GM21381 (cell line): ENCODE measurements around the gene LRP1.

Experiments used
- ATAC-seq: cut with Tn5 transposase; IDR thresholded peaks from one replicate; pipeline ENCODE4 v1.9.1; 2021; ENCODE audit warnings: mild to moderate bottlenecking, moderate library complexity; ENCODE audit not compliant: unreplicated experiment

LRP1 gene

DNA sequence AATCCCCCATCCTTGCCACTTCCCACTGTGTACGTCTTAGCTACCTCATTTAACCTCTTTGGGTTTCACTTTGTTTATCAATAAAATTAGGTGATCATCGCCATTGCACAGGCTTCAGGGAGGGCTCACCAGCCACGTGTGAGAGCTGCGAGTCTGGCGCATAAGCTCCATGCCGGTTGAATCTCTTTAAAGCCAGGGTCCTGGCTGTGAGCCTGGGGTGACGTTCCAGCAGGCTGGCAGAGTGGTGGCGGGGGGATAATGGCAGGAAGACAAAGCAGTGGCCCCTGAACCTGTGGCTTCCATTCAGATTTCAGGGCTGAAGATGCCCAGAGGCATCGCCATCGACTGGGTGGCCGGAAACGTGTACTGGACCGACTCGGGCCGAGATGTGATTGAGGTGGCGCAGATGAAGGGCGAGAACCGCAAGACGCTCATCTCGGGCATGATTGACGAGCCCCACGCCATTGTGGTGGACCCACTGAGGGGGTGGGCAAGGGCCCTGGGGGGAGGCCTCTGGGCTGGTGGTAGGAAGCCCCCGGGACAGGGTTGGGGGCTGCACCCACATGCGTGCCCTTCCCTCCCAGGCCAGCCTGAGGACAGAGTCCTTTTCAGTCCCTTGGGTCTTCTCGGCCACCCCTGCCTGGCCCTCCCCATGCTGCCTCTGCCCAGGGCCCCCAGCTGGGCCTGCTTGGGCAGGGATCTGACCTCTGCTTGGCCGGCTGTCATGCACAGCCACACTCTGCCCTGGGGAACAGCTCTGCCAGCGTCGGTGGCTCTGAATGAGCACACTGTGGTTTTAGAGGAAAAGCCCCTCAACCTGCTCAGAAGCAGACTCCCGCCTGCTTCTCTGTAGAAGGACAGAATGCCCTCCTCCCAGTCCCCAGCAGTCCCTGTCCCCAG is 79.7 kb downstream of the LRP1 start:
- ATAC-seq, result no peak

DNA sequence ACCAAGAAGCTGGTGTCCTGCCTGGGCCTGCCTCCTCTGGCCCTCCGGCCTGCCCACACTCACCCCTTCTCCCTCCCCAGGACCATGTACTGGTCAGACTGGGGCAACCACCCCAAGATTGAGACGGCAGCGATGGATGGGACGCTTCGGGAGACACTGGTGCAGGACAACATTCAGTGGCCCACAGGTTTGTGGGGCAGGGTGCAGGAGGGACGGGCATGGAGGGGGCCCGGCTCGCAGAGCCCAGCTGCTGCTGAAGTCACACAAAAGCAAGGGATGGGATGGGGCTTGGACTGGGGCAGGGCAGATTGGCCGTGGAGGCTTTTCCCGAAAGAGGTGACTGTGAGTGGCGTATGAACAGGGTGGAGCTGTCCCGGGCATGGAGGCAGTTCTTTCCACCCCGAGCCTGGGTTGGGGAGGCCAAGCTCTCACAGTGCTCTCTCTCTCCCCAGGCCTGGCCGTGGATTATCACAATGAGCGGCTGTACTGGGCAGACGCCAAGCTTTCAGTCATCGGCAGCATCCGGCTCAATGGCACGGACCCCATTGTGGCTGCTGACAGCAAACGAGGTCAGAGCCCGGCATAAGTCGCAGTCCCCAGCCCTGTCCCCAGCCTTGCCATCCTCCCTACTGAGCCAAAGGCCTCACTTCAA is 80.5 kb downstream of the LRP1 start:
- ATAC-seq, result no peak

DNA sequence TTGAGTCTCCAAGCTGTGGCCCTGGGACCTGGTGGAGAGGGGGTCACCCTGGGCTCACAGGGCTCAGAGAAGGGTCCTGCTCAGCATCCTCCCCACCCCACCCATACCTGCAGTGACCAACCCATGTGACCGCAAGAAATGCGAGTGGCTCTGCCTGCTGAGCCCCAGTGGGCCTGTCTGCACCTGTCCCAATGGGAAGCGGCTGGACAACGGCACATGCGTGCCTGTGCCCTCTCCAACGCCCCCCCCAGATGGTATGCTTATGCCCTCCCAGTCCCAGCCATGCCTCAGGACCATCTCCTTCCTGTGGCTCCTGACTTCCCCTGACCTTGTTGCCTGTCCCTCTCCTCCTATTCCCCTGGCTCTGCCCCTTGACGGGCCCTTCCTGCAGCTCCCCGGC is 81.6 kb downstream of the LRP1 start:
- ATAC-seq, result no peak

DNA sequence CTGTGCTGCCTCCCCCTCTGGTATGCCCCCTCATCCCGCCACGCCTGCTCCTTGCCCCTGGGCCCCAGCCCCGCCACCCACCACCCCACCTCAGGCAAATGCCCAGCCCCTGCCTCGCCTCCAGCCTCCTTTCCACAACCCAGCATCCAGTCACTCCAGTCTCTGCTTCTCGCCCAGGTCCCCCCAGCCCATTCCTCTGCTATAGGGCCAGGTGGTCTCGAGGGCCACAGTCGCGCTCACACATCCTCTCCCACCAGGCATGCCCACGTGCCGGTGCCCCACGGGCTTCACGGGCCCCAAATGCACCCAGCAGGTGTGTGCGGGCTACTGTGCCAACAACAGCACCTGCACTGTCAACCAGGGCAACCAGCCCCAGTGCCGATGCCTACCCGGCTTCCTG is 82.2 kb downstream of the LRP1 start:
- no peak for ATAC-seq

DNA sequence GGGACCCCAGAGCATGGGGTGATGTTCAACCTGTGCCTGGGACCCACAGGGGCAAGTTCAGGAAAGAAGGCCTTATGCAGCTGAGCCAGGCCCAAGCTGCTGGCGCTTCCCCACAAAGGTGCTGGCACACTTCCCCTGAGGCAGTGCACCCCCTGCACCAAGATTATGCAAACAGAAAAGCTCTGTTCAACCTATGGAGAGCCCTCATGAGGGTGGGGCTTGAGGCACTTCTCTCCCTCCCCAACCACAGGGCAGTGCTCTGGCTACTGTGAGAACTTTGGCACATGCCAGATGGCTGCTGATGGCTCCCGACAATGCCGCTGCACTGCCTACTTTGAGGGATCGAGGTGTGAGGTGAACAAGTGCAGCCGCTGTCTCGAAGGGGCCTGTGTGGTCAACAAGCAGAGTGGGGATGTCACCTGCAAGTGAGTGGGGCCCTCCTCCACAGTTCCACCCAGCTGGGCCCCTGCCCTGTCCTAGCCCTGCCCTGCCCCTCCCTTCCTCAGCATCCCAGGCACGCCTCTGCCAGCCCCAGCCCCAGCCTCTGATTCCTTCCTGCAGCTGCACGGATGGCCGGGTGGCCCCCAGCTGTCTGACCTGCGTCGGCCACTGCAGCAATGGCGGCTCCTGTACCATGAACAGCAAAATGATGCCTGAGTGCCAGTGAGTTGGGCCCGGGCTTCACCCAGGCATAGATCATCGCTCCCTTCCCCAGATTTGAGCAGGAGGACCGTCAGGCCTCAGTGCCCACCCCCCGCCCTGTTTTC is 82.8 kb downstream of the LRP1 start:
- no peak for ATAC-seq

DNA sequence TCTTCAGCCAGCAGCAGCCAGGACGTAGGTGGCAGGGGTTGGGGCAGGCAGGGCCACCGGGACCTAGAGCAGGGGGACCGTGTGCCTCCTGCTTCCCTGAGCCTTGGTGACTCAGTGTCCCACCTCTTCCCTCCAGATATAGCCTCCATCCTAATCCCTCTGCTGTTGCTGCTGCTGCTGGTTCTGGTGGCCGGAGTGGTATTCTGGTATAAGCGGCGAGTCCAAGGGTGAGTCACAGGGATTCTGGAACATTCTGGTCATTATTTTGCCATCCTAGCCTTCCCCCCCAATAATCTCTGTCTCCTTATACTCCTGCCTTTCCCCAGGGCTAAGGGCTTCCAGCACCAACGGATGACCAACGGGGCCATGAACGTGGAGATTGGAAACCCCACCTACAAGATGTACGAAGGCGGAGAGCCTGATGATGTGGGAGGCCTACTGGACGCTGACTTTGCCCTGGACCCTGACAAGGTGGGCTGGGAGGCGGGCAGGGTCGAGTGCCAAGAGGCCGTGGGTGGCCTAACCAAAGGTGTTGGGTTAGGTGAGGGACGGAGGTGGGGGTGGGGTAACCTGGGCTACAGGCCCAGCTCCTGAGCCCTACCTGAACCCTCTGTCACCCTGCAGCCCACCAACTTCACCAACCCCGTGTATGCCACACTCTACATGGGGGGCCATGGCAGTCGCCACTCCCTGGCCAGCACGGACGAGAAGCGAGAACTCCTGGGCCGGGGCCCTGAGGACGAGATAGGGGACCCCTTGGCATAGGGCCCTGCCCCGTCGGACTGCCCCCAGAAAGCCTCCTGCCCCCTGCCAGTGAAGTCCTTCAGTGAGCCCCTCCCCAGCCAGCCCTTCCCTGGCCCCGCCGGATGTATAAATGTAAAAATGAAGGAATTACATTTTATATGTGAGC is 83.8 kb downstream of the LRP1 start:
- ATAC-seq, result no peak

DNA sequence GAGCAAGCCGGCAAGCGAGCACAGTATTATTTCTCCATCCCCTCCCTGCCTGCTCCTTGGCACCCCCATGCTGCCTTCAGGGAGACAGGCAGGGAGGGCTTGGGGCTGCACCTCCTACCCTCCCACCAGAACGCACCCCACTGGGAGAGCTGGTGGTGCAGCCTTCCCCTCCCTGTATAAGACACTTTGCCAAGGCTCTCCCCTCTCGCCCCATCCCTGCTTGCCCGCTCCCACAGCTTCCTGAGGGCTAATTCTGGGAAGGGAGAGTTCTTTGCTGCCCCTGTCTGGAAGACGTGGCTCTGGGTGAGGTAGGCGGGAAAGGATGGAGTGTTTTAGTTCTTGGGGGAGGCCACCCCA is 84.4 kb downstream of the LRP1 start:
- no peak for ATAC-seq

DNA sequence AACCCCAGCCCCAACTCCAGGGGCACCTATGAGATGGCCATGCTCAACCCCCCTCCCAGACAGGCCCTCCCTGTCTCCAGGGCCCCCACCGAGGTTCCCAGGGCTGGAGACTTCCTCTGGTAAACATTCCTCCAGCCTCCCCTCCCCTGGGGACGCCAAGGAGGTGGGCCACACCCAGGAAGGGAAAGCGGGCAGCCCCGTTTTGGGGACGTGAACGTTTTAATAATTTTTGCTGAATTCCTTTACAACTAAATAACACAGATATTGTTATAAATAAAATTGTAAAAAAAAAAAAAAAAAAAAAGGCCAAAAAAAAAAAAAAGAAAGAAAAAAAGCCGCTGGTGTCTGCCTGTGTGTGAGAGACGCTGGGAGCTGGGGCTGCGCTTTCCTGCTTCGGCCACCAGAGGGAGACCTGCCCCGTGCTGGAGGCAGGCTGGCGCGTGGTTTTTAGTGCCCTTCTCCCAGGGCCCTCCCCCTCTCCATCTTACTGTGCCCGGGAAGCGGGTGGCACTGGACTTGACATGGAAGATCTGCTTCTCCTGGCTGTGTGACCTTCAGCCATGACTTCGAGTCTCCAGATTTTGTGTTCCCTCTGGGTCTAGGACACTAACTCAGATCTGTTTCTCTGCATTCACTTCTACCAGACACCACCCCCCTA is 84.9 kb downstream of the LRP1 start:
- ATAC-seq, result no peak

DNA sequence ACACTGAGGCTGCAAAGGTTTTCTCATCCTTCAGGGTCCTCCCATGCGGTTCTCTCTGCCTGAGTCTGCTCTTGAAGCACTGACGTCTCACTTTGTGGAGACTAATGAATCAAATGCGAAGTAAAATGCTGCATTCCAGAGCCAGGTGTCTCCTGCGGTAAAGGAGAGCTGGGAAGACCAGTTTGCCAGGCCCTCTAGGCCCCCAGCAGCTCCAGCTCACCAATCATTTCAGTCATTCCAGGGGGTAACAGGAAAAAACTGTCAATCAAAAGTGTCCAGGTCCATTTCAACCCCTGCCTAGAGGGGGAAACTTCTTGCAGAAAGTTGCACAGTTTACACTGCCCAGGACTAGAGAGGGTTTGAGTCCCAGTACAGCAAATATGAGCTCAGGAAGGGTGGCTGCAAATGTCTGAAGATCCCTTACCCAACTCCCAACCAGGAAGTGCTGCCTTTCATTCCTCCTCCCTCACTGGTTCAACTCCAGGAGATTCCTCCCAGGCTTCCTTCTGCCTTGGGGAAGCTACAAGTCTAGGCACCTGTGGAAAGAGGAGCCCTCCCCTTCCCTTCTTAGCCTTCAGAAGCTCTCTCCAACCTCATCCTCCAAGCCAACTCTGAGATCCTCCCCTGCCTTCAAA is 85.6 kb downstream of the LRP1 start:
- ATAC-seq, result no peak

DNA sequence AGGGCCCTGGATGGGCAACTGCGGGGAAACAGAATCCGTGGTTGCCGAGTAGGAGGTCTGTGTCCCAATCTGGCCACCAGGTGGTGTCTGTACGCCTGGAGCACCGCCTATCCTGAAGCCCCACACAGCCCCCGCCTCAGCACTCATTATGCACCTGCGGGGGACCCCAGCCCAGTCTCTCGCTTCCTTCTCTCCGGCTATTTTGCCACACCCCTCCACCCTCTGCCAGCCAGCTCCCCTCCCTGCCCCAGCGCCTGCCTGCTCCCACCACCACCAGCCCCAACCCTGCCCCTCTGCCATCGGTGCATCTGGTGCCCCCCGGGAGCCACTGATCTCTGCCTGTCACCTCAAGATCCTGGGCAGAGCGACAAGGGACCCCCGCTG is 86.1 kb downstream of the LRP1 start:
- no peak for ATAC-seq

DNA sequence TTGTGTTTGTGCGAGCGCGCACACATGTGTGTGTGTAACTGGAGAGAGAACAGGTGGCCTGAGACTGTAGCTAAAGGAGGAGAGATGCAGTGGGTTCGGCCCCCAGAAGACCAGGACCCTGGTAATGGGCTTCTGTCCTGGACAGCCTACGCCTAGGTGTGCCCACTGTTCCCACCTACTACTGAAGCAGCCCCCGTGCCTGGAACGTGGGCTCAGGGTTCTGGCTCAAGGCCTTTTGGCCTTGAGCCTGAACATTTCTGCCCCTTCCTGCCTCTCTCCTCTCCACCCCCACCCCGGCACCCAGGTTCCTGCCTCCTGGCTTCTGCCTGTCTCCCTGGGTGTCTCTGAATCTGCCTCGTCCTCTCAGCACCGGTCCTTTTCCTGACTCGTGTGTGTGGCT is 86.8 kb downstream of the LRP1 start:
- ATAC-seq, result no peak

DNA sequence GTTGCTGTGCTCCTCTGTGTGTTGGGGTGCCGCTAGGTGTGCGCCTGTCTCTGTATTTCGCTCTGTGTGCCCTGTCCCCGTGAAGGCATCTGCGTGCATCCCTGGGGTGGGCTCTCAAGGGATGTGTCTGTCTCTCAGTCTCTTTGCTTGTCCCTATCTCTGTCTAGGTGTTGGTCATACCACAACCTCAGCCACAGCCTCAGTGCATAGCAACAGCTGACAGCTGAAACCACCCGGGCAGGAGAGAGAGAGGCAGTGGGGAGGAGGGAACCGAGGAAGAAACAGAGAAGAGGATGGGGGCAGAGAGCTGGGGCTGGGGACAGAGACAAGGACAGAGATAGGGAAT is 87.4 kb downstream of the LRP1 start:
- peak; percentile 49 for ATAC-seq

DNA sequence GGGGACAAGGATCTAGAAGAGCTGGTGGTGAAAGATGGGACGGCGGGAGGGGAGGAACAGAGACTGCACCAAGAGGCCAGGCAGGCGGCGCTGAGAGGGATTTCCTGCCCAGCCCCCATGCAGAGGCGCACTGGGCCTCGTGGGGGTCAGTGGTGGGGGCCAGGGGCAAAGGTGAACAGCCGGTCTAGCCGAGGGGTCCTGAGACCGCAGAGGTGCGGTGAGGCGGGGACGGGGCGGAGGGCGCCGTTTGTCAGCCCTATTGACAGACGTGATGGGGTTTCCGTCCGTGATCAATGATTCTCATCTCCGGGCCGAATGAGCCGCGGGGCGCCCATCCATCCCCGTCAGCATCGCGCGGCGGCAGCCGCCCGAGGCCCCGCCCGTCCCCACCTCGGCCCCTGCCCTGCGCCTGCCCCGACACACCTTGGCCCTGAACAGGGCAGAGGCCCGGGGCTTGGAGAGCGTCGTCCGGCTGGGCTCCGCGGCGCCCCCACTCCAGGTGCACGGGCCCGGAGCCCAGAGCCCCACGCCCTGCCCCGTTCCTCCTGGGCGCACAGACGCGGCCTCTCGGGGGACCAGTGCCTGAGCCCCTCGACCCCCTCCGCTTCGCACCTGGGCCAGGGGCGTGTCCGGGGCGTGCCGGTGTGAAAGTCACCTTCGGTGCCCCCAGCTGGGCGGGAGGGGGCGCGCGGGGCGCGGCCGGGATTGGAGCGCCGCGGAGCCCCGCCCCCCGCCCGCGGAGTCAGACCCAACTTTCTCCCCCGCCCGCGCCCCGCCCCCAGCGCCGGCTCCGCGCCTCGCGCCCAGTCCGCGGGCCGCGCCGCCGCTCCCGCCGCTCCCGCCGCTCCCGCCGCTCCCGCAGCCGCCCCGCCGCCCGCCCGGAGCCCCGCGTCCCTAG is 88.0 kb downstream of the LRP1 start, which contains the start of gene NXPH4:
NXPH4 (plus strand) TSS at position 781 of the 898 bp plus-strand sequence. CDS start 176 bp downstream, outside the sequence.
- peak; percentile 31 for ATAC-seq

DNA sequence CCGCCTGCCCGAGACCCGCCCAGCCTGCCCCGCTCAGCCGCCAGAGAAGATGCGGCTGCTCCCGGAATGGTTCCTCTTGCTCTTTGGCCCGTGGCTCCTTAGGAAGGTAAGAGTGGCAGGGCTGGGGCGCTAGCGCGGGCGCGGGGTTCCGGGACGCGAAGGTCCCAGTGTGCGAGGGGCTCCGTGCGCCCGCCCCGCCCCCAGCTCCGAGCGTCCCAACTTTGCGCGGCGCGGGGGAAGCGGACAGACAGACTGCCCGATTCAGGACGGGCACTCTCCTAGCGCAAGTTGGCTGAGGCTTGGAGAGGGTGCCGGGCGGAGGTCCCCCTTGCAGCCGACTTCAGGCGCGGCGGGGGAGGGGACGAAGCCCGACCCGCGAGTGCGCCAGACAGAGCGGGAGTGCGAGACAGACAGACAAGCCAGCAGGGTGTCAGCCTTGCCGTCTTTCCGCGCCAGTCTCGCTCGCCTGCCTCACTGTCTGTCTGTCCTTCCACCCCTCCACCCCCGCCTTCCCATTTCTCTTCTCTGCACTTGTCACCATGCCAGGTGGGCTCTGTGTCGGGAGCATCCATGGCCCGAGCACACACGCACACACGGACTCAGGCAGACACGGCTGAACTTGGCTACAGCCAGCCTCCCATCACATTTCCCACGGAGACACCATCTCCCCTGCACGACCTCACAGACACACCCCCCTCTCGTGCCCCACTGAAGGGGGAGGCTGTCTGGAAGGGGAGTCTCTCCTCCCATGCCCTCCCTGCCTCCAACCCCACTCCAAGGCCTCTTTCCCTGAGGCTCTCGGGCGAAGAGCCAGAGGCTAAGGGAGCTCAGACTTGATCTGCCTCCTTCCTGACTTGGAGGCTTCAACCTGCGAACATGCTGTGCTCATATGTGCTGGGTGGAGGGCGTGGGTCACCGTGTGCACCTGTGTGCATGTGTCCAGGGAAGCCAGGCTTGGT is 88.9 kb downstream of the LRP1 start:
- ATAC-seq, result peak; percentile 2

DNA sequence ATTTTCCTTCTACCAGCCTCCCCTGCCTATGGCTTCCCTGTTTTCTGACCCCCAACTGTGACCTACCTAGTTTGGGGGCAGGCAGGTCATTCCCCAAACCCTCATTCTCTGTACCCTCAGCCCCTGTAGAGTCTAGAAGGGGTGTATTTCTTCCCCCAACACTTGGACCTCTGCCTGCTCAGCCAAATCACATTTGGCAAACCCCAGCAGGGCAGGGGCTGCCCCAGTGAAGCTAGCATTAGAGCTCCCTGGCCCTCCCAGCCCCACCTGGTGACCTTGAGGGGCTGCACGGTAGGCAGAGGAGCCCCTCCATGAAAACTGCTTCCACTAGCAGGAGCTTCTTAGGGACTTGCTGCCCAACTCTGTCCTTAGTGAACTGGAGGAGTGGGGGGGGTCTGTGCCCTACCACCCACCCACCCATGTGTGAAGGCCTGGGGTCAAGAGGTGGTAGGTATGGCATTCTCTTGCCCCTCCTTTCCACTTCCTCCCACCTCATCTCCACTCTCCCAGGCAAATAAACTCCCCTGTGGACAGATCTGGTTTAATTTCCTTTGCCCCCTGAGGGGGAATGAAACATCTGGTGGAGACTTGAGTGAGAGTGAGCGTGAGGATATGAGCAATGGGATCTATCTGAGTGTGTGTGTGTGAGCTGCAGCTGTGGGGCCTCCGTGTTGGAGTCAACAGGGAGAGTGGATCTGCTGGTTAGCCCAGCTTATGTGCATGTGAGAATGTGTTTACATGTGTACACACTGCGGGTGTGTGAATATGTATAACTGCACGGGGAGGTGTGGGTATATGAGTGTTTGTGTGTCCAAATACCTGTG is 90.0 kb downstream of the LRP1 start:
- no peak for ATAC-seq

DNA sequence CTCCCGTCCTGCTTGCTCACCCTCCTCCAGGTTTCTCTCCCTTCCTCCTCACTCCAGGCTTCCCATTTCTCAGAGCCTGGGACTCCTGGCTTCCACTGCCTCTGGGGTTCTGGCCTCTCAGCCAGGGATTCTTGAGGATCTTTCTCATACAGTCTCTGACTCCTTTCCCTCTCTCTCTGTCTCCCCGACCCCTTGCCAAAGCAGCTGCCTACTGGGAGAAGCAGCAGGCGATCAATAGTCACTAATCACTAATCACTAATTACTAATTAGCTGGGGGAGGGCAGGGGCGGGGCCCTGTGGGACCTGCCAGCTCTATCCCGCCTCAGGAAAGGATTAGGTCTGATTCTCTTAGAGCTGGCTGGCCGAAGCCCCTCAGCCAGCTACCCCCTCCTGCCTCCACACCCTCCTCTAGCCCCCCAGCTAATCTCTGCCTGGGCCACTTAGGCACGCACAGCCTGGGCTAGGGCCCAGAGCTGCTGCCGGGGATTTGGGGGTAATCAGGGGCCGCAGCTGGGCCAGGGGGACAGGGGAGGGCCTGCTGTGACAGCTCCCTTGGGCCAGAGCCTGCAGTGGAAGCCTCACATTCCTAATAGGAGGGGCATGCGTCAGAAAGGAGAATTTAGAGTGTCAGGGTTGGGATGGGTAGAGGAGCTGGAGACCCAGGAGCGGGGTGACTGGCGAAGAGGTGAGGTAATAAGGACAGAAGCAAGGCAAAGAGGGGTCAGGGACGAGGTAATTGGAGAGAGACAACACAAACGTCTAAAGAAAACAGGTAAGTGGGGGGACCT is 91.1 kb downstream of the LRP1 start:
- ATAC-seq, result no peak
